GM19023 (cell line): Measurements from ENCODE around the gene LMAN2L.

Experiments
- ATAC-seq: cut with Tn5 transposase; IDR thresholded peaks from one replicate; pipeline ENCODE4 v1.9.1; 2021; ENCODE audit warnings: mild to moderate bottlenecking, moderate library complexity; ENCODE audit not compliant: unreplicated experiment

Gene LMAN2L

DNA sequence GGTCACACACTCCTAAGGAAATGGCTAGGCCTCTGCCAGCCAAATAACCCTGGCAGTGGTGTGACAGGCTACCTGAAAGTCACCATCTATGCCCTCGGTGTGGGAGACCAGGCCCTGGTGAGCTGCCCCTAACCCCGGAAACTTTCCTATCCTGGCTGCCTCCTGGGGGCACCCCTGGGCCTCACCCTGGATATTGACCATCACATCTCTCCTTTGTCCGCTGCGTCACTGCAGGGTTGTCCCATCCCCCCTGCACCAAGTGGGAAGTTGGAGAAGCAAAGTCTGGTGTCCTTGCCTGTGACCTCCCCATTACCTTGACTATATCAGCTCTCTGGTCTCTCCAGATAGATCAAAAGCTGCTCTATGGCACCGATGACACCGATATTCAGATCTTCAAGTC, 78.5 kb downstream of the LMAN2L start:
- ATAC-seq, result no peak

DNA sequence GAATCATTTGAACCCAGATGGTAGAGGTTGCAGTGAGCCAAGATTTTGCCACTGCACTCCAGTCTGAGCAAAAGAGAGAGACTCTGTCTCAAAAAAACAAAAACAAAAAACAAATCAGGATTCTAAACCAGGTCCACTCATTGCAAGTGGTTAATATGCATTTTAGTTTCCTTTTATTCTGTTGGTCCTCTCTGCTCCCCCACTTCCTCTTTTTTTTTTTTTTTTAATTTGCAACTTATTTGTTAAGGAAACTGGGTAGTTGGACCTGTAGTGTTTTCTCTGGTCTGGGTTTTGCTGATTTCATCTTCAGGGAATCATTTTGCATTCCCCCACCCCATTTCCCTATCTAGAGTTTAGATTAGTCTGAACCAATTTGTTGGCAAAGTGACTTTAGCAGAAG, 83.3 kb downstream of the LMAN2L start:
- no peak for ATAC-seq
